ENCODE data around the gene HOMER1.

- TF ChIP-seq, protein P1, sequence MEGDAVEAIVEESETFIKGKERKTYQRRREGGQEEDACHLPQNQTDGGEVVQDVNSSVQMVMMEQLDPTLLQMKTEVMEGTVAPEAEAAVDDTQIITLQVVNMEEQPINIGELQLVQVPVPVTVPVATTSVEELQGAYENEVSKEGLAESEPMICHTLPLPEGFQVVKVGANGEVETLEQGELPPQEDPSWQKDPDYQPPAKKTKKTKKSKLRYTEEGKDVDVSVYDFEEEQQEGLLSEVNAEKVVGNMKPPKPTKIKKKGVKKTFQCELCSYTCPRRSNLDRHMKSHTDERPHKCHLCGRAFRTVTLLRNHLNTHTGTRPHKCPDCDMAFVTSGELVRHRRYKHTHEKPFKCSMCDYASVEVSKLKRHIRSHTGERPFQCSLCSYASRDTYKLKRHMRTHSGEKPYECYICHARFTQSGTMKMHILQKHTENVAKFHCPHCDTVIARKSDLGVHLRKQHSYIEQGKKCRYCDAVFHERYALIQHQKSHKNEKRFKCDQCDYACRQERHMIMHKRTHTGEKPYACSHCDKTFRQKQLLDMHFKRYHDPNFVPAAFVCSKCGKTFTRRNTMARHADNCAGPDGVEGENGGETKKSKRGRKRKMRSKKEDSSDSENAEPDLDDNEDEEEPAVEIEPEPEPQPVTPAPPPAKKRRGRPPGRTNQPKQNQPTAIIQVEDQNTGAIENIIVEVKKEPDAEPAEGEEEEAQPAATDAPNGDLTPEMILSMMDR (IDR thresholded peaks at IDR 0.05), result no peak
- TF ChIP-seq POLR2A (IDR thresholded peaks at IDR 0.05), result no peak
Observed at GRCh38 chr5:79560771-79561524, 47.0 kb upstream of the HOMER1 start.
